Measurements from ENCODE around the gene EHD3. TPM values are rescaled to one million over a fixed set of nuclear protein-coding genes. Genes with fewer than 3 reads are reported as not detected.

The EHD3 gene
- total RNA-seq, 2 donors from 2014 or later: 1.0 to 1.1 TPM

DNA sequence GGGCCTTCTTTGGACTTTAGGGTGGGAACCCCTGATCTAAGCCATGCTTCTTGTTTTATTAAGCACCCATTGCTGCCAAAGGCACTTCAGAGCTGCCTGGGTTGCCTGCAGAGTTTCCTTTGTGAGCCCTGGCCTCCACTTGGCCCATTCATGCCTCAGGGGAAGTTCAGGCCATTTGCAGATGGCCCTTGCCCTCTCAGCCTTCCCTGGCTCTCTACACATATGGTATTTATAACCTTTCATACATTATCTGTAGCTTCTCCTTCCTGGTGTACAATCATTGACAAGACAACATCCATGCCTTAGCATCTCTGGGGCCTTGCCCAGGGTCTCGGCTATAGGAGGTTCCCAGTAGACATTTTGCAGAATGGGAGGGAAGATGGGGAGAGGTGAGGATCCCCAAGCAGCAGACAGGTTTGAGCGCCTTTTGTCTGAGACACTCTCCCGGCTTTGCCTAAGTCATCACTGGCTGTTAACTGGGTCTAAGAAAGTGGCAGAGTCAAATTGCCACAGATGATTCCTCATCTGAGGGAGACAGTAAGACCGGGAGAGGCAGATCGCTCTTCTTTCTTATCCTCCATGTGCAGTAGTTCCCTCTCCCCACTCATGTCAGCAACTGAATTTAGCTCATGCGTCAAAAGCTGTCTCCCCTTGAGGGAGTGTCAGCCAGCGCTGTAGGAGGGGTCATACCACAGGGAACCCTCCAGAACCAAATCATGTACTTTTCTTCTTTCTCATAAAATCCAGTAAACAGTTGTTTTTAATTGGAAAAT, 2.7 kb downstream of the EHD3 start:
- no peak for DNase-seq
- no peaks in the 10 kb centered on the region for H3K9me3 ChIP-seq
- no peaks in the 10 kb centered on the region for H3K27me3 ChIP-seq
- no peak overlapping the region for H3K9ac ChIP-seq (ENCODE audit: low read depth in 2 of 2, low read length in 2 of 2)
- intact Hi-C loops (cut with DNase I): no loop called here
- H3K27ac ChIP-seq: no peak overlapping the region
- H3K4me3 ChIP-seq: no peak overlapping the region
- TF ChIP-seq, protein P1, sequence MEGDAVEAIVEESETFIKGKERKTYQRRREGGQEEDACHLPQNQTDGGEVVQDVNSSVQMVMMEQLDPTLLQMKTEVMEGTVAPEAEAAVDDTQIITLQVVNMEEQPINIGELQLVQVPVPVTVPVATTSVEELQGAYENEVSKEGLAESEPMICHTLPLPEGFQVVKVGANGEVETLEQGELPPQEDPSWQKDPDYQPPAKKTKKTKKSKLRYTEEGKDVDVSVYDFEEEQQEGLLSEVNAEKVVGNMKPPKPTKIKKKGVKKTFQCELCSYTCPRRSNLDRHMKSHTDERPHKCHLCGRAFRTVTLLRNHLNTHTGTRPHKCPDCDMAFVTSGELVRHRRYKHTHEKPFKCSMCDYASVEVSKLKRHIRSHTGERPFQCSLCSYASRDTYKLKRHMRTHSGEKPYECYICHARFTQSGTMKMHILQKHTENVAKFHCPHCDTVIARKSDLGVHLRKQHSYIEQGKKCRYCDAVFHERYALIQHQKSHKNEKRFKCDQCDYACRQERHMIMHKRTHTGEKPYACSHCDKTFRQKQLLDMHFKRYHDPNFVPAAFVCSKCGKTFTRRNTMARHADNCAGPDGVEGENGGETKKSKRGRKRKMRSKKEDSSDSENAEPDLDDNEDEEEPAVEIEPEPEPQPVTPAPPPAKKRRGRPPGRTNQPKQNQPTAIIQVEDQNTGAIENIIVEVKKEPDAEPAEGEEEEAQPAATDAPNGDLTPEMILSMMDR (IDR thresholded peaks at IDR 0.05): no peak
- no peaks in the 10 kb centered on the region for H3K4me1 ChIP-seq
- H3K36me3 ChIP-seq: no peaks in the 10 kb centered on the region

DNA sequence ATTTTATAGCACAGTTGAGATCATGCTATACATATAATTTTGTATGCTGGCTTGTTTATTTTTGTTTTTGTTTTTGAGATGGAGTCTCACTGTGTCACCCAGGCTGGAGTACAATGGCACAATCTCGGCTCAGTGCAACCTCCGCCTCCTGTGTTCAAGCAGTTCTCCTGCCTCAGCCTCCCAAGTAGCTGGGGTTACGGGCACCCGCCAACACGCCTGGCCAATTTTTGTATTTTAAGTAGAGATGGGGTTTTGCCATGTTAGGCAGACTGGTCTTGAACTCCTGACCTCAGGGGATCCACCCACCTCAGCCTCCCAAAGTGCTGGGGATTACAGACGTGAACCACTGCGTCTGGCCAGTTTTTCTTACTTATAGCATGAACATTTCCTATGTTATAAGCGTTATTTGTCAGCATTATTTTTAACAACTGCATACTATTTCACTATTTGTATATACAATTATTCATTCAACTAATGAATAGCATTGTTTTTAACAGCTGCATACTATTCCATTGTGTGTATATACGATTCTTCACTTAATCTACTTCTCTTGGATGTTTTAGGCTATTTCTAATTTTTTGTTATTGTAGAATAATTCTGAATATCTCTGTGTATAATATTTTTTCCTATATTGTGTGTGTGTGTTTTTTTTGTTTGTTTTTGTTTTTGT, 3.5 kb downstream of the EHD3 start:
- no peak overlapping the region for H3K27ac ChIP-seq
- no peaks in the 10 kb centered on the region for H3K36me3 ChIP-seq
- intact Hi-C loops (cut with DNase I): no loop called here
- H3K4me3 ChIP-seq: no peak overlapping the region
- no peaks in the 10 kb centered on the region for H3K27me3 ChIP-seq
- no peak for DNase-seq
- no peak overlapping the region for H3K9ac ChIP-seq (ENCODE audit: low read depth in 2 of 2, low read length in 2 of 2)
- no peaks in the 10 kb centered on the region for H3K9me3 ChIP-seq
- H3K4me1 ChIP-seq: no peaks in the 10 kb centered on the region
- TF ChIP-seq, protein P1 (IDR thresholded peaks at IDR 0.05): no peak

DNA sequence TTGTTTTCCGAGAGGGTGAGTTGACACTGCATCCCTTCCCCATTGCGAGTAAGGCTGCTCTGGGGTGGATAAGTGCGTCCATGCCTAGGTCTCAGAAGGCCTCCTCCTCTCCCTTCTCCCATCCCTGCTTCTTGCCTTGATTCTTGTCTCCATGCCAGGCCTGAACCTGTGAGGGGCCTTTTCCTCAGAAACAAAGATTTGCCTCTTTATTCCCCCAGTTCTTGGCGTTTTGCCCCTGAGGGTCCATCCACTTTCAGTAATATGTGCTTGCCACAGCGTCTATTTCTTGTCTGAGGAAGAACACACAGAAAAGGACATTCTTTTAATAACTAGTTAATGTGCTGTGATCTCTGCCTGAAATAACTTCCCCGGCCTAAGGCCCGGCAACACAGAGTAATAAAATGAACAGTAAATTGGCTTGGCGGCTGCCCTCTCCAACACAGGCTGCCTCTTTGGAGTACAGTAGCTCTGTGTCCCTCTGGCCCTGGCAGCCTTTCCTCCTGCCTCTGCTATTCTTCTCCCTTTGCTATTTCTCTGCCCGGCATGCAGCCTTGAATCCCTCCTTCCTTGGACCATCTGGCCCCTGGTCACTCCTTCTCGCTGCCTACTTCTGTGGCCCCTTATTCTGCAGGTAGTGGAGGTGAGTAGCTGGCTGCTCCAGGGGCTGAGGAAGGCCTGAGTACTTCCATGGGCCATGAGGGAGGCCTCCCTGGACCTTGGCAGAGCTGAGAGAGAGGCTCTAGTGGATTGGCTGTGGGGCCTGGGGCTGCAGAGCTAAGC, 4.4 kb downstream of the EHD3 start:
- H3K4me1 ChIP-seq: no peaks in the 10 kb centered on the region
- no peaks in the 10 kb centered on the region for H3K27me3 ChIP-seq
- TF ChIP-seq, protein P1 (IDR thresholded peaks at IDR 0.05): no peak
- DNase-seq: no peak
- intact Hi-C loops (cut with DNase I): no loop called here
- H3K4me3 ChIP-seq: no peak overlapping the region
- H3K36me3 ChIP-seq: no peaks in the 10 kb centered on the region
- H3K9ac ChIP-seq (ENCODE audit: low read depth in 2 of 2, low read length in 2 of 2): no peak overlapping the region
- no peaks in the 10 kb centered on the region for H3K9me3 ChIP-seq
- H3K27ac ChIP-seq: no peak overlapping the region

DNA sequence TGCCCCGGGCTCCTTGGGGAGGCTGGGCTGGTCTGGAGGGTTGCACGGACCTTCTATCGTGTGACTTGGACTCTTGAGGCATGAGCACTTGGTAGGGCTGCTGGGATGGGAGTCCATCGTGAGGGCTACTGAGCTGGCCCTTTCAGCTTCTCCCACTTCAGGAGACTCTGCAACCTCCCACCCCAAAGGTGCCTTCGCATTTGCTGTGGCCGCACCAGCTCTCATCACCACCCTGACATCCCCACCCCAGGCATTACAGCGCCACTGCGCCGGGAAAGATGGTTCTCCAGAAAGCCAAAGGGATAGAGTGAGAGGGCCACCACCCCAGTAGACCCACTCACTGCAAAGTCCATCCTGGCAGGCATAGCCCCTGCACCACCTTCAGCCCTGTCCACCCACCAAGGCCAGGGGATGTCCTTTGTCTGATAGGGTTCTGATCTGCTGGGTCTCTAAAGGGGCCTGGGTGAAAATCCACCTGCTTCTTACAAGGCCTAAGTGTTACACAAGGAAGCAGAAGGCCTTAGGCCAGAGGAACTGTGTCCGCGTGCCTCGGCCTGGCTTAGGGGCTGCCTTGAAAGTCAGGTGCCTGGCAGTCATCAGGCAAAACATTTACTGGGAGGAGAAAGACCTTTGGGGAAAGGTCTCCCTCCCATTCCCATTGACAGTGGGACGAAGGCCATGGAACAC, 5.1 kb downstream of the EHD3 start:
- Histone ChIP-seq H3K27me3 (no peaks in the 10 kb centered on the region), H3K36me3 (no peaks in the 10 kb centered on the region), H3K9me3 (no peaks in the 10 kb centered on the region), H3K4me1 (no peaks in the 10 kb centered on the region), H3K9ac (ENCODE audit: low read depth in 2 of 2, low read length in 2 of 2) (no peak overlapping the region), H3K27ac (no peak overlapping the region), H3K4me3 (no peak overlapping the region)
- TF ChIP-seq, protein P1 (IDR thresholded peaks at IDR 0.05): no peak
- intact Hi-C loops (cut with DNase I): no loop called here
- DNase-seq: no peak

- TF ChIP-seq, protein P1 (IDR thresholded peaks at IDR 0.05): no peak
- Histone ChIP-seq H3K9ac (ENCODE audit: low read depth in 2 of 2, low read length in 2 of 2) (no peak overlapping the region), H3K9me3 (no peaks in the 10 kb centered on the region), H3K36me3 (no peaks in the 10 kb centered on the region), H3K4me3 (no peak overlapping the region), H3K4me1 (no peaks in the 10 kb centered on the region), H3K27me3 (no peaks in the 10 kb centered on the region), H3K27ac (no peak overlapping the region)
- DNase-seq: no peak
- intact Hi-C loops (cut with DNase I): no loop called here
These were observed 5.7 kb downstream of the EHD3 start for GRCh38 chr2:31239593-31240177.

Data from colonic mucosa (tissue), 4 donors.